LHCN-M2 (cell line): ENCODE results near the gene FBXO42. TPM values are rescaled to one million over a fixed set of nuclear protein-coding genes. Genes with fewer than 3 reads are reported as not detected.
"Not testable (repeated sequence)": the region's sequence is repeated elsewhere in the genome, so short reads cannot be mapped to it uniquely, and the experiment has no call there.

ENCODE experiments used
- DNase-seq: peaks from one replicate; pipeline ENCODE4 v3.0.0-alpha.2; 2012; ENCODE audit warnings: low read depth
- total RNA-seq: library from RNA; depleted of rRNA; stranded (reverse); fragments of >200 nt; gene quantifications from 2 replicates; pipeline ENCODE4 v1.2.3, GENCODE V29; 2014

The FBXO42 gene
- total RNA-seq, 1 experiment from 2014 or later, result 14.5 TPM

DNA sequence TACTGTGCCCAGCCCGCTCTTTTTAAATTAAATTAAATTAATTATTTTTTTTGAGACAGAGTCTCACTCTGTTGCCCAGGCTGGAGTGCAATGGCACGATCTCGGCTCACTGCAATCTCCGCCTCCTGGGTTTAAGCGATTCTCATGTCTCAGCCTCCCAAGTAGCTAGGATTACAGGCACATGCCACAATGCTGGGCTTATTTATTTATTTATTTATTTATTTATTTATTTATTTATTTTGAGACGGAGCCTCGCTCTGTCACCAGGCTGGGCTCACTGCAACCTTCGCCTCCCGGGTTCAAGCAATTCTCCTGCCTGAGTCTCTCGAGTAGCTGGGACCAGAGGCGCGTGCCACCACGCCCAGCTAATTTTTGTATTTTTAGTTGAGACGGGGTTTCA, 129.6 kb downstream of the FBXO42 start:
- not testable (repeated sequence) for DNase-seq

DNA sequence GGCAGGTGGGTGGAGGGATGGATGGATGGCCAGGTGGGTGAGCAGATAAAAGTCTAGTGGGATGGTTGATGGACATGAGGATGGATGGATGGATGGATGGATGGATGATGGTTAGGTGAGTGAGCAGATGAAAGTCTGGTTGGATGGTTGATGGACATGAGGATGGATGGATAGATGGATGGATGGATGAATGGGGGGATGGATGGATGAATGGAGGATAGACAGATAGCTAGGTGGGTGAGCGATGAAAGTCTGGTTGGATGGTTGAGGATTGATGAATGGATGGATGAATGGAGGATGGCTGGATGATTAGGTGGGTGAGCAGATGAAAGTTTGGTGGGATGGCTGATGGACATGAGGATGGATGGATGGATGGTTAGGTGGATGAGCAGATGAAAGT, 130.8 kb downstream of the FBXO42 start:
- no peak for DNase-seq

DNA sequence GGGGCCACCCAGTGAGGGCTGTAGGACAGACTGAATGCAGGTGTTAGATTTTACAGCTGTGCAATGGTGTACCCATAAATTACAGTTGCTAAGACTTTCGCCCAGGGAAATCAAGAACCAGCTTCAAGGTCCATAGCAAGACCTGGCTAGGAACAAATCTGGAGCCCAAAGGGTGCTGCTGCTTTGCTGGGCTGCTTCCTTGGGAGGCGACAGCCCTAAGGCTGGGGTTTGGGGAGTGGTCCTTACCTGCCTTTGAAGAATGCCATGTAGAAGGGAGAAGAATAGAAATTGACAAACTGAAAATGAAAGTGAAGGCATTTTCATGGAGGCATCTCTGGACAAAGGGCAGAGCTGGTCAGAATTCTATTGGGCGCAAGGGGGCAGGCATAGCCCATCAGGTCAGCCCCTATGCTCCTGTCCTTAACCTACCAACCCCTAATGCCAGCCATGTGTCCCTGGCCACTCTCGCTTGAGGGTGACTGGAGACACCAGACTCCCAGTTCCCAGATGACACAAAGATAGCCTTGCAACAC, 132.2 kb downstream of the FBXO42 start:
- no peak for DNase-seq

- no peak for DNase-seq
These were observed 133.6 kb downstream of the FBXO42 start for GRCh38 chr1:16218674-16219071.

DNA sequence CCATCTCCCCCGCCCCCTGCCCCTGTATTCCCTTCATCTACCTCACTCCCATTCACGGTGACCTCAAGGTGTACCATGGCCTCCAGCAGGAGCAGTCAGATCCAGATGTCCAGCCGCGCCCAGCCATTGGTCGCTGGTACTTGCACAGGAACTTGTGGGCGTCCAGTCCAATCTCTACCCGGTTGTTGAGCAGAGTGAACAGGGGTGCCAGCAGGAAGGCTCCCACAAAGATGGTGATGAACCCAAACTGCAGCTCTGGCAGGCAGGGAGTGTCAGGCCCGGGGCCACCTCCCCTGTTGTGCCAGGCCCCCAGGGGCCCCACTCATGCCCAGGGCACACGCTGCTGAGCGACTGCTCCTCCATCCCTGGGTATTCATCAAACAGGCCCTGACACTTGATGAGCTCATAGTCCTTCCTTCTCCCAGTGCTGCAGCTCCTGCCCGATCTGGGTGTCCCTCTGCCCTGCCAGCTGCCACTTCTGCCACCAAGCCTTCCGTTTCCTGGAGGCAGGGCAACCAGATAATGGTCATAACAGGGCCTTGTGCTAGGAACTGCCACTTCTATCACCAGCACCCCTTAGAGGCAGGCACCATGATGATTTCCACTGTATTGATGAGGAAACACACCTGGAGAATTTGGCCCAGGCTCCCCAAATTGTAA, 134.1 kb downstream of the FBXO42 start:
- no peak for DNase-seq

DNA sequence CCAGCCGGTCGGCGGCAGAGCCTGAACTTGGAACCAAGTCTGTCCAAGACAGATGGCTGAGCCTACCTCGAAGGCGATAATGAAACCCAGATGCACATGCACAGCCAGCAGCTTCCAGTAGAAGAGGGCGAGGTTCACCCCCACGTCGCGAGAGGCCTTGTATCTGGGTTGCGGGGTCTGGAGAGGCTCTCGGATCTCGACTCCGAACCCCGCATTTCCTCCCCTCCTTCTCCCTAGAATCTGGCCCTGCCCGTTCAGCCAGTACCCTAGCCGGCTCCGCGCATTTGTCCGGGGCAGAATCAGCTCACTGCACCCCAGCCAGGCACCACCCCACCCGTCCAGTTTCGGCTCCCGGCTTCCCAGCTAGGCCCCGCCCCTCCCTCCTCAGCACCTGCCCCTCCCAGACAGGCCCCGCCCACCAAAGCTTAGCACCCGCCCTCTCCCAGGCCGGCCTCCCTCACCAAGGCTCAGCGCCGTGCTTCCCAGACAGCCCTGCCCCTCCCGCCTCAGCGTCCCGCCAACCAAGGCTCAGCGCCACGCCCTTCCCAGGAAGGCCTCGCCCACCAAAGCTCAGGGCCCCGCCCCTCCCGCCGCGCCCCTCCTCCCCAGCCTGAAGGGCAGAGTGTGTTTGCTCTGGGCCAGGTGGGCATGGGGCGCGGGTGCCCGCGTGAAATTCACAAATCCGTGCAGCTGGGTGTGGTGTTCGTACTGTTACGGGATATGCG, 135.1 kb downstream of the FBXO42 start:
- DNase-seq, result peak; percentile 90

GRCh38 chr1:16215882-16216753, 136.2 kb downstream of the FBXO42 start:
- peak; percentile 62 for DNase-seq

DNA sequence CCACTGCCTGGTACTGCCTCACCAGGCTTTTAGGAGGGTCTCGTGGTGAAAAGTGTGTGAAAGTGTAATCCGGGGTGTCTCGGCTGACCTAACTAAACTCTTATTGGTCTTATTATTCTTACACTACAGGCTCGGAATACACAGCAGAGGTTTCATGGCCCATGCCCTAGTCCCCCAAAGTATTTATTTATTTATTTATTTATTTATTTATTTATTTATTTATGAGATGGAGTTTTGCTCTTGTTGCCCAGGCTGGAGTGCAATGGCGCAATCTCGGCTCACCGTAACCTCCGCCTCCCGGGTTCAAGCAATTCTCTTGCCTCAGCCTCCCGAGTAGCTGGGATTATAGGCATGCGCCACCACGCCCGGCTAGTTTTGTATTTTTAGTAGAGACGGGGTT, 137.0 kb downstream of the FBXO42 start:
- not testable (repeated sequence) for DNase-seq

DNA sequence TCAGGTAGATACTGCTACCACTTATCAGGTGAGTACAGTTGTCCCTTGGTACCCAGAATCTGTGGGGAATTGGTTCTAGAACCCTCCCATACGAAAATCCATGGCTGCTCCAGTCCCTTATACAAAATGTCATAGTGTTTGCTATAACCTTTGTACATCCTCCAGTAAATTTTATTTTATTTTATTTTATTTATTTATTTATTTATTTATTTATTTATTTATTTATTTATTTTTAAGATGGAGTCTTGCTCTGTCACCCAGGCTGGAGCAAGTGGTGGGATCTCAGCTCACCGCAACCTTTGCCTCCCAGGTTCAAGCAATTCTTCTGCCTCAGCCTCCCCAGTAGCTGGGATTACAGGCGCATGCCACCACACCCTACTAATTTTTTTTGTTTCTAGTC, 138.7 kb downstream of the FBXO42 start:
- DNase-seq, result not testable (repeated sequence)

DNA sequence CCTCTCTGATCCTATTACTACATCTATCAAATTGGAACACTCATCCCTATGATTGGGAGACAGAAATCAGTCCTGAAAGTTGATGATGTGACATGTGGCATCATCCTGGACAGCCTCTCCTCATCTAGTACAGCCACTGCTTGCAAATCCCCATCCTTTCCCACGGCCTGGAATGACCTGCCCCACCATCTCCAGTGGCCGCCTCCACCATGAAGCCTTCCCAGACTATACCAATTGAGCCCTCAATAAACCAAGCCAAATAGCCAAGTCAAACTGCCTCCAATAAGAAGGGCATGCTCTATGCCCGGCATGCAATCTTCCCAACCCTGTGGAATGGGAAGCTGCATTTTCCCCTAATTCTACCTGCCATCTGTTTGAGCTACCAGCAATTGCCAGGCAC, 139.3 kb downstream of the FBXO42 start:
- no peak for DNase-seq

GRCh38 chr1:16212251-16212961, 139.9 kb downstream of the FBXO42 start, which contains the start of gene ARHGEF19:
ARHGEF19 (minus strand) TSS chr1:16212652; CDS start chr1:16209054, 3,598 bp downstream.
- no peak for DNase-seq

- no peak for DNase-seq
These were observed 140.5 kb downstream of the FBXO42 start for GRCh38 chr1:16211824-16212223.

- no peak for DNase-seq
These were observed 141.7 kb downstream of the FBXO42 start for GRCh38 chr1:16210581-16210980.

DNA sequence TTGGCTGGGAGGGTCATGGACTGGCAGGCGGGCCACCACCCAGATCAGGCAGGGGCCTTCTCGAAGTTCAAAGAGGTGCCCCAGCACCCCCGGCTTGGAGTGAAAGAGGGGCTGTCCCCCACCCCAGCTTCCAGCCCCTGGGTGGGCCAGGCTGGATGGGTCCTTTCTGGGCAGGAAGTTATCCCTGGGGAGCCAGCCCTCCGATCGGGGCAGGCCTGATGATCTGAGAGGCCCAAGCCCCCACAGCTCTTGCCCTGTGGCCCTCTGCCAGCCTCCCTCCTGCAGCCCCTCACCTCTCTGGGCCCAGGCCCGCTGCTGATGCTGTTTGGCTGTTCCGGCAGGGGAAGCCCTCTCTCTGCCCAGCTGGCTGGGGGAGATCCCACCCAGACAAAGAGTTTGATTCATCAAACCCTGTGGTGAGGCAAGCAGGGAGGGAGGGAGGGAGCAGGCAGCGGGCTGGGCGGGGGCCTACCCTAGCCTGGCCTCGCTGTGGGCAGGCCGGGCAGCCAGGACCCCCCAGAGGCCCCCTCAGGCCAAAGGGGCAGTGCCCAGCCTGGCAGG, 142.4 kb downstream of the FBXO42 start:
- no peak for DNase-seq

GRCh38 chr1:16209132-16209846, 143.0 kb downstream of the FBXO42 start:
- DNase-seq, result no peak

DNA sequence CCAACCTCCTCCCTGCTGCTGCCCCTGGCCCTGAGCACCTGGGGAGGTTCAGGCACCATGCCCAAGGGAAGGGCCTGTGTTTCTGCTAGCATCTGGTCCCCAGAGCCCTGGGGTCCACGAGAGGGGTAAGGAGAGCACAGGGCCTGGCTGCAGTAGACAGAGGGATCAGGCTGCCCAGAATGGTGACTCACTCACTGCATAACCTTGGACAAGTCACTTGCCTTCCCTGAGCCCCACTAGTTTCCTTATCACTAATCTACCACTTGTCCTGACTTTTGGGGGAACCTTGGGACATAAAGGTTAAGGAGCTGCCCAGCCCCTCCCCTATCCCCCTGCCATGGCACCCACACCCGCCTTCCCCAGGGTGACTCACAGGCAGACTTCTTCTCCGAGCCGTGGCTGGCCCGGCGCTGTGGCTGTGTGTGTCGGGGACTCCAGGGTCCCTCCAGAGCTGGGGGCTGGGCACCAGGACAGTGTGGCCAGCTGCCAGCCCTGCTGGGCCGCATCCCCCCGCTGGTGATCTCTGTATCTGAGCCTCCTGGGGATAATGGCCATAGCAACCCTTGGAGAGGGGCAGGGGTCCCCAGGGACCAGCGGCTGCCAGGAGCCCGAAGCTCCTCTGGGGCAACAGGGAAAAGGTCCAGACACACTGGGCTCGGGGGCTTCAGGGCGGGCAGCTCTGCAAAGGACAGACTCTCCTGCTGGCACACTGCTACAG, 143.9 kb downstream of the FBXO42 start:
- no peak for DNase-seq

GRCh38 chr1:16207318-16208269, 144.7 kb downstream of the FBXO42 start:
- no peak for DNase-seq

DNA sequence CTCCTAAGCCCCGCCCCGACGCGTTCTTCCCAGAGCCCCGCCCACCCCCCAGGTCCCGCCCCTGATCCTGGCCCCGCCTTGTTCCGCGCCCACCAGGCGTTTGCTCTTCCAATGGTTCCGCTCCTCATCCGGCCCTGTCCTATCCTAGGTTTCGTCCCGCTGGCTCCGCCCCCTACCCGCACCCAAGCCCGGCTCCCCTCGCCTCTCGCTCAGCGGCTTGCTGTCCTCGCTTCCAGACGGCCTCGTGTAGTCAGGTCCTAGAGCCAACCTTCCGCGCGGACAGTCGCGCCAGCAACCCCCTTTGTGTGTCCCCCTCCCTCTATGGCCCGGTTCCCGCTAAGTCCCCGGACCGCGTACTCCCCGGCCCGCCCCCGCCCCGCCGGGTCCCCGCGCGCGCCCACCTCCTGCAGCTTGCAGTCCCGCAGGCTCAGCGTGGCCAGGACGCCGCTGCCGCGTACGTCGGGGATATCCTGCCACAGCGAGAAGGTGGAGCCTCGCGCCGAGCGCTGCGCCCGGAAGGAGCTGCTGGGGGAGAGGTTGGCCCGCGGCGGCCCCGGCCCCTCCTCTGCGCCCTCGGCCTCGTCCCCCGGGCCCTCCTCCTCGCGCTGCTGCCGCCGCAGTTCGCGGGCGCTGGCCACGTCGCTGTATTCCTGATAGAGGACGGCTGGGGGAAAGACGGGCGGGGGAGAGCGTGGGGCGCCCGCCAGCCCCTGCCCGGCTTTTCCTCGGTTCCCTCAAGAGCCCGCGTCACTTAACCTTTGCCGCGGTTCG, 145.5 kb downstream of the FBXO42 start:
- DNase-seq, result peak; percentile 96
